HG03175 (cell line): ENCODE data around the gene ZNF747.
"Not testable (repeated sequence)": the region's sequence is repeated elsewhere in the genome, so short reads cannot be mapped to it uniquely, and the experiment has no call there.

Source experiments
- ATAC-seq: cut with Tn5 transposase; IDR thresholded peaks from one replicate; pipeline ENCODE4 v1.9.1; 2021; ENCODE audit warnings: mild to moderate bottlenecking, moderate library complexity; ENCODE audit not compliant: unreplicated experiment

The ZNF747 gene

DNA sequence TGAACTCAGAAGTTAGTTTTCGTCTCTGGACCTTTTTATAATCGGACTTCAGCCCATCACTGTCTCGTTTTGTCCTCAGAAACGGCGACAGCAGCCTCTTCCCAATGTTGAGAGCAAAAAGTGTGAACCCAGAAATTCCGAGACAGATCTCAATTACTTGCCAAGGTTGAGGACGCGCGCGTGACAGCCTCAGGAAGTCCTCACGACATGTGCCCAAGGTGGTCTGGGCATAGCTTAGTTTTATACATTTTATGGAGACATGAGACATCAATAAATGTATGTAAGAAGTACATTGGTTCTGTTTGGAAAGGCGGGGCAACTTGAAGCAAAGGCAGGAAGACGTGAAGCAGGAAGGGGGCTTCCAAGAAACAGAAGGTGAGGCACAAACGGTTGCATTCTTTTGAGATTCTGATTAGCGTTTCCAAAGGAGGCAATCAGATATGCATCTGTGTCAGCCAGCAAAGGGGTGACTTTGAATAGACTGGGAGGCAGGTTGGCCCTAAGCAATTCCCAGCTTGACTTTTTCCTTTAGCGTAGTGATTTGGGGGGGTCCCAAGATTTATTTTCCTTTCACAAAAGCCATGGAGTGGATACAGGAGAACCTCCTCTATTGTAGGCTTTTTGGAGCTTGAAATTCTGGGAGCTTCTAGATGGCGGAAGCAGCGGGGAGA is 583 bp upstream of the ZNF747 start:
- ATAC-seq = peak; percentile 9

DNA sequence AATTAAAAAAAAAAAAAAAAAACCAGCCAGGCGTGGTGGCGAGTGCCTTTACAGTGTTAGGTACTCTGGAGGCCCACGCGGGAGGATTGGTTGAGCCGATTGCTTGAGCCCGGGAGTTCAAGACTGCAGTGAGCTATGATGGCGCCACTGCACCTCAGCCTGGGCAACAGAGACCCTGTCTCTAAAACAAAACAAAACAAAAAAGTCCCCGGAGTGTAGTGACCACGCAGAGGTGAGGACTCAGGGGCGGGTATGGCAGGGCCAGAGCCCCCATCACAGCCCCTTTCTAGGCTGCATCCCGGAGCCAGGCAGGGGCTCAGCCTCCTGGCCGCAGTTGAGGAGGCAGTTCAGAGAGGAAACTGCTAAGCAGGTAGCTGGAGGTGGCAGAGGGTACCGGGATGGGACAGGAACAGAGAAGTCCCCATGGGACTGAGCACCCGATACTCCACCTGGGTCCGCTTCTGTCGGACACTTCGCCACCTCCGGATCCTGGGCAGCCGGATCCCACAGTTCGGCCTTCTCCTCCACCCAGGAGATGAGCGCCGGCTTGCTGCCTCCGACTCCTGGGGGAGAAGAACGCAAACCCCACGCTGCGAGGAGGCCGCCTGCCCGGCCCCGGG is 800 bp downstream of the ZNF747 start:
- peak; percentile 12 for ATAC-seq

DNA sequence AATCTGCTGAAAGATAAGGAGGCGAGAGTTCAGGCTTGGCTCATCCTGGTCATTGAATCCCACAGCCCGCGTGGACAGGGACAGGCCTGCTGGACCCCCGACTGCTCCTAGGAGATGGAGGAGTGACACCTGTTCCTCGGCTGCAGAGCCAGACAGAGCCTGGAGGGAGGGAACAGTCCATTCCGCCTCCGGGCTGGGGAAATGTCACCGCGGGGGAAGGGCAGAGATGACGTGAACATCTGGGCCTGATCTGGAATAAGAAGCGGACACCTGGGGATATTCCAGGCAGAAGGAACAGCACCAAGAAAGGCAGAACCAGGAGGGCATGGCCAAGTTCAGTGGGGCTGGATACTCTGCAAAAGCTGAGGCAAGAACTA is 1.5 kb downstream of the ZNF747 start:
- ATAC-seq = no peak

GRCh38 chr16:30532285-30533145 is 2.1 kb downstream of the ZNF747 start:
- ATAC-seq = no peak

DNA sequence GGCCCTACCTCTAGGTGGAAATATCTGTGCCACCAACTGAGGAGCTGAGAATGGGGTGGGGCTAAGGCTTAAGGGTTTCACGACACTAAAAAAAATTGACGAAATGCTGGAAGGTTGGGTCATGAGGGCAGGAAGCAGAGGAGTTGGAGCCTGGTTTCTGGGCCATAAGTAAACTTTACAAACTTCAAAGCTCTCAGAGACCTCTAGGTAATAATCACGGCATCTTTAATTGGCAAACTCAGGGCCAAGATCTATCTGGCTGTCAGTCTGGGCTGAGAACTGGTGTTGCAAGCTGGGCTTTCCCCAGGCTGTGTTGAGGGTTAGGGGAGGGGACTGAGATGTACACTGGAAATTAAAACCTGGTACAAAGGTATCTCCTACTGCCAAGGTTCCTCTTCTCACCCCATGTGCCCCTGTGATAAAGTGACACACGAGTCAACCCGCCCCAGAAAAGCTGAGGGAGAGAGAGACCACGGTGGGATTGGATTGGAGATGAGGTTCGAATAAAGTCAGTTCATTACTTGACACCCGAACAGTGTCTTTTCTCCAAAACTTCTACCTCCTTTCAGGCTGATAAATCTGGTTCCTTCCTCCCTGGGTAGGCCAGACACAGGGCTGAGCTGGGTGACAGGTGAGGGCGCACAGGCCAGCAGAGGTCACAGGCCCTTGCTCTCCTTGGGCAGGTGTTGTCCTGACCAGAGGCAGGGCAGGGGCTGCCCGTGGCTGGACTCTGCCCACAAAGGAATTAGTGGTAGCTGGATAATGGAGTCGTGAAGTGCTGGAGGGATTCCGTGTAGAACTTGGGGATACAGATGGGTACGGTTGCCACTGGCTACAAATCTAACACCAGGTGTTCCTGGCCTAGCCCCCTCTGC is 4.3 kb downstream of the ZNF747 start:
- ATAC-seq = no peak

DNA sequence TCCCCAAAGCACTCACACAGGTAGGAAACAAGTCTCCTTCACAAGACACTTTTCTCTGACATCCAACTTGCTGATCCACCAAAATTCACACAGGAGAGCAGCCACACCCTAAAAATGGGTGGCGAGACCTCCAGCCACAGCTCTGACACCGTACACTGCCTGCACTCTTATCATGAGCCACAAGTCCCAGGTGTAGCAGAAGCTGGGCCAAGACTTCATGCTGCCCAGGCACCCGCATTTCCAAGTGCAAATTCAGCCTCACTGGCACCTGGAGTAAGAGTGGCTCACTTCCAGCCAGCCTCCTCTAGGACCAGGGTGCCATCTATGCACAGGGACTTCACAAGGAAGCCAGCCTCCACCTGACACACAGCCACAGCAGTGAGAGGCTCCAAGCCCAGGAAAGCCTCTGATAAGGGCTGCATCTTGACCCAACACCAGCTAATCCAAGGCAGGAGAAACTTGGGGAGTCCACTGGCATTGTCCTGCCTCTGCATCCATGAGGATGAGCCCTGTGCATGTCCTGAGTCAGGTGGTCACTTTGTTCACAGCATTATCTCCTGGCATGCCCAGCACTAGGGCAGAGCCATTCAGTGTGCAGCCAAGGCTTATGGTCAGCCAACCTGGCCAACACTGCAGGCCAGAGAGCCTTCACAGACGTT is 5.7 kb downstream of the ZNF747 start:
- ATAC-seq = no peak

DNA sequence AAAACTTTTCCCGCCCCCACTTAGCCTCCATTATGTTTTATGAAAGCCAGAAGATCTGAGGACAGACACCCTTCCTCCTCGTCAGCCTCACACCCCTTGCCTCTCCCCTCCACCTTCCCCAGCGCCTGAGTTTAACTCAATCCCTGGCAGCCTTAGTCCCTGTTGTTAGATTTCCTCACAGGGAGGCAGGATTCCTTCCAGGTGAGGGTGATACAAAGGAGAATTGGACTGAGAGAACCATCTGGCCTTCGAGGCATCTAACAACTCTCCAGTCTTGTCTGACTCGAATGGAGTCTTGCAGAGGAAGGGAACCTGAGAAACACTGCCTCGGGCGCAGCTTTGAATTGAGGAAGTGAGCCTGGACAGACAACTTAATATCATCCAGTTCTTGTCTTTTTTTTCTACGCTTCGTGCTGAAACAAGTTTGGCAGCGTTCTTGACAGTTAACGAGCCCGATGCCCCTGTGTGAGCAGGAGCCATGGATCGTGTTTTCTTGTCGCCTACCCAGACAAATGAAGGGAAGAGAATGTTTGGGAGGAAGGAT is 7.0 kb downstream of the ZNF747 start:
- no peak for ATAC-seq

DNA sequence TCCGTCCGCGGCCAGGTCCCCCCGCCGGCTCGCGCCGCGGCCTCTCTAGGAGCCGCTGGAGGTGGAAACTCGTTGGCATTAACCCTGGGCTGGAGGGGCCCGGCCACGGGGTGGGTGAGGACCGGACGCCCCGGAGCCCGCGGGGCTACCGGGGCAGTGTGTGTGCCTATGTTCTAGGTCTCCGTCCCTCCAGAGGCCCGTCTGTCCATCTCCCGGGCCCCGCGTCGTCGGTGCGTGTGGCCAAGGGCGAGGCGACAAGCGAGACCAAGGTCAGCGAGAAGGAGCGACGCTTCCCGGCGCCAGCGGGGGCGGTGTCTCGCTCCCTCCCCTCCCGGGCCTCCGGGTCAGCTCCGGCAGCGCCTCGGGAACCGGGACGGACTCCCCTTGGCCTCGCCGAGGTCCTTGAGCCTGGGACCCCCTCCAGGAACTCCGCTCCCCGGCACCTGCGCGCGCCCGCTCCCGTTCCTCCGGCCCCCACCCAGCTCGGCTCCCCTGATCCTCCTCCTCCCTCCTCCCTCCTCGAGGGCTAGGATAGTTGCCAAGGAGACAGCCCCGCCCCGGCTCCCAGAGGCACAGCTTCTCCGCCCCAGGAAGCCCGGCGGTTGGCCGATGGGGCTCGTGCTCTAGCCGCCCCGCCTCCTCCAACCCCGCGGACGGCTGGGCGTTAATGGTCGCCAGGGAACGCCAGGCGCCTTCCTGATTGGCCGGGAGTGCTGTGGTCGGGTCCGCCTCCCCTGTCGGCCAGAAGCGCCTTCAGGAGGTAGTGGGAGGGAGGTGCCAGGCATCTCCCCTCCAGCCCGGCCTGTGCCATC is 7.6 kb downstream of the ZNF747 start:
- ATAC-seq = peak; percentile 87

- ATAC-seq = peak; percentile 17
Measured at GRCh38 chr16:30526137-30526822, 8.4 kb downstream of the ZNF747 start, which contains the start of gene ZNF768. Gene ZNF768, minus strand, starts transcription at chr16:30526566. Its CDS starts 153 bp downstream, at chr16:30526413.

DNA sequence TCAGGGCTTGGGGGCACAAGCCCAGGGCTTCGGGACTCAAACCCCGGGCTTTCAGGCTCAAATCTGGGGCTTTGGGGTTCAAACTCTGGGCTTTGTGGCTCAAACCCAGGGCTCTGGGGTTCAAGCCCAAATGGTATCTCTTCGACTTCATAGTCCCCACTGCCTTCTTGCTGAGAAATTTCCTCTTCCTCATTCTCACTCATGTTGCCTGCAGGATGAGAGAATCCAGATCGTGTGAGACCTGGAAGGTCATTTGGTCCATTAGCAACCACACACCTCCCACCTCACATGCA is 8.9 kb downstream of the ZNF747 start:
- no peak for ATAC-seq

DNA sequence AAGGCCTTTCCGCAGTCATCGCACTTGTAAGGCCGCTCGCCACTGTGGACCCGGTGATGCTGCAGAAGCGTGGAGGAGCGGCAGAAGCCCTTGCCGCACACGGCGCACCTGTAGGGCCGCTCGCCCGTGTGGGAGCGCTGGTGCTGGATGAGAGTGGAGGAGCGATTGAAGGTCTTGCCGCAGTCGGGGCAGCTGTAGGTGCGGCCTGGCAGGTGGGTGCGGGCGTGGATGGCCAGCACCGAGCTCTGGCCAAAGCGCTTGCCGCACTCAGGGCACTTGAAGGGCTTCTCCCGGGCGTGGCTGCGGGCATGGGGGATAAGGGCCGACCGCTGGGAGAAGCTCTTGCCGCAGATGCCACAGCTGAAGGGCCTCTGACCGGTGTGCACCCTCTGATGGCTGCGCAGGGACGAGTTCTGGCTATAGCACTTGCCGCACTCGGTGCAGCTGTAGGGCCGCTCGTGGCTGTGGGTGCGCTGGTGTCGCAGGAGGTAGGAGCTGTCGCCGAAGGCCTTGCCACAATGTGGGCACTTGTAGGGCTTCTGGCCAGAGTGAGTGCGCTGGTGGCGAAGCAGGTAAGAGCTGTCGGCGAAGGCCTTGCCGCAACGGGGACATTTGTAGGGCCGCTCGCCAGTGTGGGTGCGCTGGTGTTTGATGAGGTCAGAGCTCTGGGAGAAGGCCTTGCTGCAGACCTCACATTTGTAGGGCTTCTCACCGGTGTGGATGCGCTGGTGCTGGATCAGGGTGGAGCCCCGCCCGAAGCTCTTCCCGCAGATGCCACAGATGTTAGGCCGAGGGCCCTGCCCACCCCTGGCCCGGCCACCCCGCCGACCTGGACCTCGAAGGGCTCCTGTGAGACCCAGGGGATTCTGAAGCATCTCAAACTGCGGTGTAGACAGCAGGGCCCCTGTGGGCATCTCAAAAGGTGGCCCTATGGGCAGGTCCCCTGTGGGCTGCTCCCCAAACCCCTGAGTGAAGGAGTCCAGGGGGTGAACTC is 9.8 kb downstream of the ZNF747 start:
- no peak for ATAC-seq

DNA sequence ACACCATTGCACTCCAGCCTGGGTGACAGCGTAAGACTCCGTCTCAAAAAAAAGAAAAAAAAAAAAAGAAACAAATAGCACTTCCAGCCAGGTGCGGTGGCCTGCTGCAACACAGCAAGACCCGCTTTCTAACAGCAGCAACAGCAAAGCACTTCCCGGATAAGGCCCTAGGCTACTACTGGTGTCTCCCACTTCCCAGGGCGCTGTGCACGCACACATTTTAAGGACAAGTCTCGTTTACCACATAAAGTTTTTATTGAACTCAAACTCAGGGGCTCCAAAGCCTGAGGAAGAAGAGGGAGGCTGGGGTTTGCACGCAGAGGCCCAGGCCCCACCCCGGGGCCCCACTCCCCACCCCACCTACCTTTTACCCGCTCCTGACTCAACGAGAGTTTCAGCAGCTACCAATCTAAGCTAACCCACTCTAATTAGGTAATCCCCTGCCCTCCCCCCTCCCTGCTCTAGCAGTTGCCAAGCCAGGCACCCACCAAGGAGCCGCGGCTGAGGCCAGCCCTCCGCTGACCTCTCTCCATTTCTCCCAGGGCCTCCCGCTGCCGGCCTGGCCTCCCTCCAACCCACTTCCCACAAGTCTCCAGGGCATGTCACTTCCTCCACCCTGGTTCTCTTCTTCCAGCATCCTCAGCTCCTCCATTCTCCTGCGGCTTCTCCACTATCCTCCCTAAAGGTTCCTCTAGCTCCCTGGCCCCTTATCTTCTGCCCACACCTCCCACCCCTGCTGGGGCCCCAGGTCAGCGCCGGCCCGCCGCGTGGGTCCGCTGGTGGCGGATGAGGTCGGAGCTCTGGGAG is 10.7 kb downstream of the ZNF747 start:
- ATAC-seq = no peak

DNA sequence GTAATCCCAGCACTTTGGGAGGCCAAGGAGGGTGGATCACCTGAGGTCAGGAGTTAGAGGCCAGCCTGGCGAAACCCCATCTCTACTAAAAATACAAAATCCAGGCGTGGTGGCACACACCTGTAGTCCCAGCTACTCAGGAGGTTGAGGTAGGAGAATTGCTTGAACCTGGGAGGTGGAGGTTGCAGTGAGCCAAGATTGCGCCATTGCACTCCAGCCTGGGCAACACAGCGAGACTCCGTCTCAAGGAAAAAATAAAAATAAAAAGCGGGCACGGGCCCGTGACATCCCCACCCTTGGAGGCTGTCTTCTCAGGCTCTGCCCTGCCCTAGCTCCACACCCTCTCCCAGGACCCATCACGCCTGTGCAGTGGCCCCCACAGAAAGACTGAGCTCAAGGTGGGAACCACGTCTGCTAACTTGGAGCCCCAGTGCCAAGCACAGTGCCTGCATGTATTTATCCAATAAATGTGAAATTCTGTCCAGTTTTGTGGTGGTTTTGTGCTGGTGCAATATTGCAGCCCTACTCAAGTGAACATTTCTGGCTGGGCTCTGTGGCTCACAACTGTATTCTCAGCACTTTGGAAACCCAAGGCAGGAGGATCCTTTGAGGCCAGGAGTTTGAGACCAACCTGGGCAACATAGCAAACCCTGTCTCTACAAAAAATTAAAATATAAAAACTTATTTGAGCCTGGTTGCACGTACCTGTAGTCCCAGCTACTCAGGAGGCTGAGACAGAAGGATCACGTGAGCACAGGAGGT is 11.8 kb downstream of the ZNF747 start:
- ATAC-seq = not testable (repeated sequence)

- ATAC-seq = no peak
Measured at GRCh38 chr16:30521873-30522641, 12.6 kb downstream of the ZNF747 start.

DNA sequence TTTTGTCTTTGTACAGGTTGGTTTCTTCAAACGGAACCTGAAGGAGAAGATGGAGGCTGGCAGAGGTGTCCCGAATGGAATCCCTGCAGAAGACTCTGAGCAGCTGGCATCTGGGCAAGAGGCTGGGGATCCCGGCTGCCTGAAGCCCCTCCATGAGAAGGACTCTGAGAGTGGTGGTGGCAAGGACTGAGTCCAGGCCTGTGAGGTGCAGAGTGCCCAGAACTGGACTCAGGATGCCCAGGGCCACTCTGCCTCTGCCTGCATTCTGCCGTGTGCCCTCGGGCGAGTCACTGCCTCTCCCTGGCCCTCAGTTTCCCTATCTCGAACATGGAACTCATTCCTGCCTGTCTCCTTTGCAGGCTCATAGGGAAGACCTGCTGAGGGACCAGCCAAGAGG is 13.2 kb downstream of the ZNF747 start:
- ATAC-seq = no peak
